HG03565 (cell line): ENCODE results near the gene PLEKHM1.

ENCODE experiments used
- ATAC-seq: cut with Tn5 transposase; IDR thresholded peaks from one replicate; pipeline ENCODE4 v1.9.1; 2021; ENCODE audit warnings: mild to moderate bottlenecking, moderate library complexity; ENCODE audit not compliant: unreplicated experiment

The PLEKHM1 gene

DNA sequence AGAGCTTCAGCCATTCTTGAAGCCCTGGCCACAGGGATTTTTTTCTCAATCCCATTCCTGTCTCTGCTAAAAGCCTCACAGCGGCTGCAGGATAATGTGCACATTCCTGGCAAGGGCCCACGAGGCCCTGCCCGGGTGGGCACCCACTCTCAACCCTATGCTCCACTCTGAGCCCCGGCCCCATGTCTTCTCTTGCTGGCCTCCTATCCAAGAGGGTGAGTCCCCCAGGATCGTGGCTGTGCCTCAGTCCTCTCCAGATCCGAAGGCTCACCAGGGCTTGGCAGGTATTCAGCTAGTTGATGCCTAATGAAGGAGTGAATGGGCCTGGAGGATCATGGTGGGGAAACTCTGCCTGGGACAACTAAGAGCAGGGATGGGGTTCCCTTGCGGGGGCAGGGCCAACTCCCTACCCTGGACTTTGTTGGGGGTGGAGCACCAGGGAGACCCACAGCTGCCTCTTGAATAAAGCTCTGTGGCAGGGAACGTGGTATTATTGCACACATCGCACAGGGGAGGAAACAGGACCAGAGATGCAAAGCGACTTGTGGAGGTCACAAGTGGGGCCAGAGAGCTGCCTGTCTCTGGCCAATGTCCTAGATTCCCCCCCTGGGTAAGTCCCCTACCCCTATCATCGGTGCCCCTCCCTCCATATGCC is 63.2 kb downstream of the PLEKHM1 start:
- ATAC-seq = no peak

DNA sequence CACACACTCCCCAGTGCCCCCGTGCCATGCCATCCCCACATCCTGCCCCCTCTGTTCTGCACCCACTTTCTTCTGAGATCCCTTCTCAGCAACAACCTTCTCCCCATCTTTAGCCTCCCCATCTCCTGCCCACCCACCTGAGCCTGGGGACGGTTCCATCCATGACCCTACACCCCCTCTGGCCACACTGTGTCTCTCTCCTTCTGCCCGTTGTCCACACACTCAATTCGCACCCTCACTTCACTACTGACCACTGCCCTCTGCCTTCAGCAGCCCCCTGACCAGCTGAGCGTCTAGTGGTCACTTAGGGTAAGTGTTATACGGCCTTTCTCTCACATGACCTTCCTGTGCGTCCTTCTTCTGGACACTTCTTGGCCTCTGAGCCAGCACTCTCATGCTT is 64.0 kb downstream of the PLEKHM1 start:
- no peak for ATAC-seq

GRCh38 chr17:45425984-45426413 is 64.5 kb downstream of the PLEKHM1 start:
- ATAC-seq = no peak

GRCh38 chr17:45425125-45425983 is 65.2 kb downstream of the PLEKHM1 start:
- no peak for ATAC-seq

DNA sequence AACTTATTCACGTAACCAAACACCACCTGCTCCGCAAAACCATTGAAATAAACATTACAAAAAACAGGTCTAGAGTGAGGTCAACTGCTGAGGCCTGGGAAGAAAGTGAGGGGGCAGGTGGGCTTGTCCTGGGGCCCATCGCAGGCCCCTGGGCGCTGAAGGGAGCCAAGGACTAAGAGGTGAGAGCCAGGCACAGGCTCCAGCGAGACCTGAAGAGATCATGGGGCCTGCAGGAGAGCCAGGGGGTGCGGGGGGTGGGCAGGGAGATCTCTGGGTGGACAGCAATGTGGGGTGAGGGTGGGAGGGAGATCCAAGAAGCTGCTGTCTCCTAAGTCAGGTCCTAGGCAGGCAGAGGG is 65.8 kb downstream of the PLEKHM1 start:
- no peak for ATAC-seq

DNA sequence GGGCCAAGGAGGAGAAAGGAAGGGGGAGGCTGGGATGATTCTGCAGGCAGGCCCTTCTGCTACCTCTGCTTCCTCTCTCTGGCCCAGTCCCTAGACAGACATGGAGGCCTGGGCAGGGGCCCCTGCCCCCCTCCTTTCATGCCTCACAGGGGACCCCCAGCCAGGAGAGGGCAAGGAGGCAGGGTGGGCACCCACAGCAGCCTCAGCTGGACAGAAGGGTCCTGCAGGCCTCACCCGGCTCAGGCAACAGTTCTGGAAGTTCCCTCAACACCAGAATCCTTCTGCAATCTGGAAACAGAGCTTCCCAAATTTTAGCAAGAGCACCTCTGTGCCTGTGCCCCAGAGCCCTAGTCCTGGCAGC is 66.6 kb downstream of the PLEKHM1 start:
- ATAC-seq = no peak

DNA sequence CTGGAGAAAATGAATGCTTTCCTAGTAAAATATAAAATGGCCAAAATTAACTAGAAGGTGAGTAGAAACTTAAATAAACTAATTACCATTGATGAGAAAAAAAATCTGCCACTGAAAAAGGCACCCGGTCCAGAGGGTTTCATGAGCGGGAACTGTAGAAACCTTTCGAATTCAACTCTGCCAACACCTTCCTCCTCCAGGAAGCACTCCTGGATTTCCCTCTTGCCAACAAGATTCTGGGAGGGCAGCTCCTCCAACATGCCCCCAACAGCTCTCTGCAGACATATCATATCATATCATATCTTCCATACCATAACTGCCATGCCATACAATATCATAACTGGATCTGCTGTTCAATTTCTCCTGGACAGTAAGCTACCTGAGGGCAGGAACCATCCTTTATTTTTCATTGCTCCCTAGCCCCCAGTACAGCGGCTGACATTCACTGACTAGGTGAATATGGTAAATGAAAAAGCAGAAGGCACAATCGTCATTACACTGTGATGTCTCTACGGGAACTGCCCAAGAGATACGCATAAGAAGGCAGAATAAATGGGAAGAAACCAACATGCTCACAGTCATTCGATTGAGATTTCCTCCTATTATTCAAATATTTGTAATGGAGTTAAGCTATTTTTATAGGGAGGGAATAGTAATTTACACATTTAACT is 67.1 kb downstream of the PLEKHM1 start:
- no peak for ATAC-seq

- no peak for ATAC-seq
Observed at GRCh38 chr17:45414990-45415881, 75.3 kb downstream of the PLEKHM1 start.

GRCh38 chr17:45413498-45413923 is 77.0 kb downstream of the PLEKHM1 start:
- no peak for ATAC-seq

GRCh38 chr17:45411348-45412105 is 79.0 kb downstream of the PLEKHM1 start:
- no peak for ATAC-seq

DNA sequence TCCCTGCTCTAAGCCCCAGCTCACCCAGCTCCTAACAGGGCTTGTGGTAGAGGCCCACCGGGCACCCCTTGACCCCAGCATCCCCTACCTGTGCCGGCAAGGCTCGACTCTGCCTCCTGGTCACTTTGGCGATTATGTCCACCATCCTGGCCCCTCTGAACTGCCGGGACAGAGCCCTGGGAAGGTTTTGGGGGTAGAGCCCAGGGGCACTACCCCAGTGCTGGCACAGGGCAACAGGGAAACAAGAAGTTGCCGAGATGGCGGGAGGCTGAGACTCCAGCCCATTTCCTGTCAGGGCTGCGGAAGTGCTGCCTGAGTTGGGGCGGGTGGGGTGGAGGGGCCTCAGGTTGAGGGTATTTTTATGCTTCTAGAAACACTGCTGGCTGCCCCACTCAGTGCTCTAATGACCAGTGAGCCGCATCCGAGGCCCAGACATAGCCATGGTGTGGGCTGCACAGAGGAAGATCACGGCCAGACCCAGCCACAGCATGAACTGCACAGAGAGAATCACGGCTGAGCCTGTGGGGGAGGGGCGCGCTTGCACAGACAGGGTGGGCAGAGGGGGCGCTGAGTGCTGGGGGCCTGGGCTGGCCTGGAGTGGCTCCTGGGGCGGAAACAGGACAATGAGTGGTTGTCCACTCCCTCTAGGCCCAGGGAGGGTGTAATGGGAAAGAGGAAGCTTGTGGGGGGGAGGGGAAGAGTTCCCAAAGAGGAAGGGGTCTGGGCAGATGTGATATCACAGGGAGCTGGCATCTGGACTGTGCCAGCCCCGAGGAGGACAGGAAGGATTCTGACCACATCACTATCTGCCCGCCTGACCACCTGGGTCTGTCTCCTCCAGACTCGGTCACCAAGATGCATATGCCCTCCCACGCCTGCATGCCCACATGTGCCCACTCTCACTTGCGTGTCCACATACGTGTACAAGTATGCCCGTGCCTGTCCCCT is 80.1 kb downstream of the PLEKHM1 start:
- no peak for ATAC-seq

DNA sequence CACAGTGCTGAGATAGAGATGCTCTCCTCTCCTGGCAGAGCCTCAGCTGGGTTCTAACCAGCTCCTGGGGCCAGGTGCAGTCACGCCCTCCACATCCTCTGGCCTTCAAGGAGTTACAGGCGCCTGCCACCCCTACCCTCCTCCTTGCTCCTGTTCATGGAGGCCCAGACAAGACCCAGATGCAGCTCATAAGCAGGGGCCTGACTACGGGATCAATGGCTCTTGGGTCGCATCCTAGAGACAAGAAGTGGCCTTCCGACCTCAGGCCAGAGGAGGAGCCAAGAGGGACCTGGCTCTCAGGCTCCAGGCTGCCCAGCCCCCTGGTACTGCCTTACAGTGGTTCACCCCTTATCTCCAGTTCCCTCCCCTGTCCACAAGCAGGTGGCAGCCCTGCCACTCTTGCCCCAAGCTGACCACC is 80.9 kb downstream of the PLEKHM1 start:
- no peak for ATAC-seq

DNA sequence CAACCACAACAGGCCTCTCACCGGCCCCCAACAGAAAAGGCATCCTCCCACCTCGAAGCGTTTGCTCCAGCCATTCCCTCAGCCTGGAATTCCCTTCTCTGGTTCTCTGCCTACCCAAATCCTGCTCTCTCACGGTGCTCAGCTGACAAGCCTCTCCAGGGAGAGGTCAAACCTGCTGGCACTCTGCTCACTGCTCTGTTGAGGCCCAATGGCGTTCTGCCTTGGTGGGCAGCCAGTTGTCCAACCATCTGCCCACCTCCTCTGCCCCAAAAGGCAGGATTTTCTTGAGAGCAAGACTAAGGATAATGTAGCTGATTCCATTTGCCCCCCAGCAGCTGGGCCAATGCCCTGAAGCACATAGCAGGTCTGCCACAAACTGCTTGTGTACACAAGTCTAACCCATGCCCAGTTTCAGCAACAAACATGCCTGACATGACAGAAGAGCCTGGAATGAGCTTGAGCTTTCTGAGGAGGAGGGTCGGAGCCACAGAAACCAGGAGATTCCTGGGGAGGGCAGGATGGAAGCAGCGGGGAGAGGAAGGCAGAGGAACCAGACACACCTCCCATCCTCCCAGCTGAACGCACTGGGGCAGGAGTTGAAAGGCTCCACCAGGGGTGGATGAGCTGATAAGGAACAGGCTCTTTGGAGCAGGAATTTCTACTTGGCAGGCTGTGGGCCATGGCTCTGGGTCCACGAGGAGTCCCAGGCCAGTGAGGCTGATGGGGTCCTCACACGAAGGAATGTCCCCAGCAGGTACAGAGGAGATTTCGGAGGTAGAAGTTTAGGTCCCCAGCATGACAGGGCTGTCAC is 81.7 kb downstream of the PLEKHM1 start:
- ATAC-seq = no peak

- no peak for ATAC-seq
Observed at GRCh38 chr17:45406107-45406506, 84.4 kb downstream of the PLEKHM1 start.

GRCh38 chr17:45405250-45406086 is 85.1 kb downstream of the PLEKHM1 start:
- no peak for ATAC-seq

GRCh38 chr17:45404870-45405249 is 85.7 kb downstream of the PLEKHM1 start:
- no peak for ATAC-seq

DNA sequence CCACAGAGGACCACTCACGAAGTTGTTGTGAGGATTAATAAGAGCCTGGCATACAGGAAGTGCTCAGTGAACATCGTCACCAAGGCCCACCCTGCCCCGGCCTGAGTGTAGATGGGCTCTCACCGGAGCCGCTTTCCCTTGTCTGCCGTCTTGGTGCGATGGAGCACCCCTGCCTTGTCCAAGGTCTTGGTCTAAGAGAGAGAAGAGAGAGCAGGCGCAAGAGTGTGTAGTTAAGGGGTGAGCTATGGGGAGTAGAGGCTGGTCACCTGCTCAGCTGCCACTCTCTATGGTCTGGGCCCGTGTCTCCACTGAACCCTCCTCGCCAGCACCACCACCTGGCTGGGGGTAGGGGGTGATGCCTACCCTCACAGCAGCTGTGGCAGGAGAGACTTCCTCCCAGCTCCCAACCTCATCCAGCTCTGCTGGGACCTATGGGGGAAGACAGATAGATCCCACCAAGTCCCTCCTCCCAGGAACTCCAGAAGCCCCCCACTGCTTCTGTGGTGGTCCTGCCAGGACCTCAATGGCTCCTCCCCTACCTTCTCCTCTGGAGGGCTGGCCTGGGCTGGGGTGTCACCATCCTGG is 86.5 kb downstream of the PLEKHM1 start:
- ATAC-seq = no peak
